ENCODE results near the gene DCDC2.
"Not testable (repeated sequence)": the region's sequence is repeated elsewhere in the genome, so short reads cannot be mapped to it uniquely, and the experiment has no call there.

Gene DCDC2

DNA sequence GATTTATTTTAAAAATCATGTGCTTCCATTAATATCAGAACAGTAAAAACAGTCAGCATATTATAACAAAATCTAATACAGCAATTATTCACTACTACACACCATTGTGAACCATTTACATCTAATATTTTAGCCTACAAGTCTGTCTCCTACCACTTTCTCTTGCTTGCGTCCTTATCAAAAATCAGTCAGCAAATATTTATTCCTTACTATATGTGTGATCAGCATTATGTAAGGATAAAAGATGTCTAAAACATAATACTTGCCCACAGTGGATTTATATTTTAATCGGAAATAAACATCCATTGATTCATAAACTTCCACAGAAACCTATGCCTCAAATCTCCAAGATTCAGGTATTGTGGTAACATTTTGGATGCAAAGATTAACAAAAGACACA lies 132.0 kb downstream of the DCDC2 start:
- no peak for DNase-seq (ENCODE audit: low read depth in 2 of 2)

DNA sequence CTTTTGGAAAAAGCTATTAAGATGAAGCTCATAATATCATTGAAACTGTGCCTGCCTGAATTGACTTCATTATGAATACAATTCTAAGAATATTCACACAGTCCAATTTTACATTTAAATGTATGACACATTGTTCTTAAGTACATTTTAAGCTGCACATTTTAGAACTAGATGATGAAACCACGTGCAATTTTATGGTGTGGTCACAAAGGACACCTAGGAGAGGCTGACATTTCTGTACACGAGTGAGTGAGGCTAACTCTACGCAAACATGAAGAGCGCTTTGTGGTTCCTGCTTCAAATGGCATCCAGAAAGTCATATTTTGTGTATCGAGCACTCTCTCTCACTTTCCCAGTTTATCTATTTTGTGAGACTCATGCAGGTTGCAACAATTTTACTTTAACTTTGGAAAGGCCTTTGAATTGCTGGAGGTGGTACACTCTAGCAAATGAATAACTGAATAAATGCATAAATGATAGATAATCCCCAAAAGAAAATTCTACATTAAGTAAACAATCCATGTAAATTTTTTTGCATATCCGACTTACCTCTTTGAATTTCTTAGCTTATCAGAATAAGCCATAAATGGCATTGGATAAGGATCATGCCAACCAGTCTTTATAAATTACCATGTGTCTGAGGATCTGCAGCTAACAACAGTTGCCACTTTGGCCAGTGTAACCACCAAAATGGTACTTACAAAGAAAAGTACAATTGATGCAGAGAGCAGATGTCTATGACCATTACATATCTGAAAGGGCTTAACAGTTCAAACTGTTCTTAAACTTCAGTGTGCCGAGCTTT lies 134.5 kb downstream of the DCDC2 start:
- DNase-seq (ENCODE audit: low read depth in 2 of 2) = no peak

GRCh38 chr6:24219670-24220069 lies 138.2 kb downstream of the DCDC2 start:
- no peak for DNase-seq (ENCODE audit: low read depth in 2 of 2)

GRCh38 chr6:24214984-24215383 lies 142.9 kb downstream of the DCDC2 start:
- DNase-seq (ENCODE audit: low read depth in 2 of 2) = no peak

DNA sequence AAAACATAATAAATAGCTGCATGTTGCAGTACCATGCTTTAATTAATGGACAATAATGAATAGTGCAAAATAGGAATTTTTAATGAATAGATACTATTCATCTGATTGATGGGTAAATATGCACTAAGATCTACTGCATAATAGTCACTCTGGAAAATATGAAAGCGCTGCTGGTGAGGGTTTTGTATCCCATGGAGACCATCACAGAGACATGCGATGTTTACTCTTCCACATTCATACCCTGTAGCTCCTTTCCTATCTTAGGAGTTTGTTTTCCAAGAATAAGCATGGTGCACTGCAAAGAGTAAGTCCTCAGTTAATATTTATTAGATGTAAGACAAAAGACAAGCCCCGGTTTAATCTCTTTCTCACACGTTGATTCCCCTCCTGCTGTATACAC lies 150.4 kb downstream of the DCDC2 start:
- no peak for DNase-seq (ENCODE audit: low read depth in 2 of 2)

DNA sequence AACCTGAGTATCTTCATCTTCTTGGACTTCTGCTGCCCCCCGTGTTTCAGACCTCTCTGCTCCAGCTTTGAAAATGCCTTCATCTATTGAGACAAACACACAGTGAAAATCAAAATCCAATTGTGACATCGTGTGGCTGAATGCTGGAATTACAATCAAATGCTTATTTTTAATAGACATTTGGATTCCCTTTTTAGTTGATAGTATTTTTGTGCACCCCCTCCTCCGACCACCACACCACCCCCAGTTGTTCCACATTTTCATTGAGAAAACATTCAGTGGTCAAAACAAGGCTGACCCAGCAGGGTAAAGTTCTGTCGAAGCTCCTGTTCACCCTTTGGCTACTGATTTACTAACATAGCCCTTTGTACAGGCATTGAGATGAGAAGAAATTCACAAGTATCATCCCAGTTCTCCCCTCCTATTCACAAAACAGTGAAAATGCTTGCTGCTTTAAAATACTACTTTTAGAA lies 152.8 kb downstream of the DCDC2 start:
- DNase-seq (ENCODE audit: low read depth in 2 of 2) = no peak

GRCh38 chr6:24204113-24204512 lies 153.7 kb downstream of the DCDC2 start:
- DNase-seq (ENCODE audit: low read depth in 2 of 2) = not testable (repeated sequence)

GRCh38 chr6:24197892-24198291 lies 160.0 kb downstream of the DCDC2 start:
- no peak for DNase-seq (ENCODE audit: low read depth in 2 of 2)

GRCh38 chr6:24195836-24196597 lies 161.8 kb downstream of the DCDC2 start:
- no peak for DNase-seq (ENCODE audit: low read depth in 2 of 2)

DNA sequence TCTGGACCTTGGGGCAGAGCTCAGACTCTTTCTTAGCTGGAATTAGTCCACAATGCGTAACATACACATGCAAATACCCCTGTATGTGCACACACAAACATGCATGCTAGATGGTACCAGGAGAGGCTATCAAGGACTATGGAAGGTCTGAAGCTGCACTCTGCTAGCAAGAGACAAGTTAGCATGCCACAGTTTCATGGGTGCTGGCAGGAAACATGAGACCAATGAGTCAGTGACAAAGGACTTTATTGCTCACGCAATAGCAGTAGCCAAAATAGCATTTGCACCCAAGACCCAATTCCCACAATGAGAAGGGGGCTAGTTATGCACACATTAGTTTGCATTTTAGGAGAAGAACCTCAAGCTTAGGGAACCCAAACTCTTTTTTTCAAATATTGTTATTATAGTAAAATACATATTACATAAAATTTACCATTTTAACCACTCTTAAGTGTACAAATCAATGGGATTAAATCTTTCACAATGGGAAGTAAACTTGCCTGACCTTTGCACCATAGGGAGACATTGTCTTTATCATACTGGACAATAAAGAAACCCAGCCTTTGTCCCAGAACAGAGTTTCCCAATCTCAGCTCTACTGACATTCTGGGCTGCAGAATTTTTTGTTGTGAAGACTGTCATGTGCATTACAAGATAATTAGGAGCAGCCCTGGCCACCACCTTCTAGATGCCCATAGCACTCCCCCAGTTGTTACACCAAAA lies 162.7 kb downstream of the DCDC2 start:
- no peak for DNase-seq (ENCODE audit: low read depth in 2 of 2)

DNA sequence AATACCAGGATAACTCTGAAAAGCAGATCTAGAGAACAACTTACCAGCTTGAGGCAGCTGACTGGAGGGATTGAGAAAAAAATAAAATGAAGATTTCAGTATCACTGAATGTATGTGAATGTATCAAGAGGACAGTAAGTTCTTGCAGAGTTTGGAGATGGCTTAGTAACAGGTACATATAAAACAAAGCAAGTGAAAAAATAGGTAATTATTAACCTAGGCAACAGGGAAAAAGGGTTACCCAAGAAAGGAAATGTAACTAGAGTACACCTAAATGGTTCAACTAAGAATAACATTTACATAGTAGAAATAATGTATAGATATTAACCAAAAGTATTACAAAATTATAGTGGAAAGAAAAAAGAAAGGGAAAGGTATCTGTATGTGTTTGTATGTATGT lies 164.5 kb downstream of the DCDC2 start:
- no peak for DNase-seq (ENCODE audit: low read depth in 2 of 2)

DNA sequence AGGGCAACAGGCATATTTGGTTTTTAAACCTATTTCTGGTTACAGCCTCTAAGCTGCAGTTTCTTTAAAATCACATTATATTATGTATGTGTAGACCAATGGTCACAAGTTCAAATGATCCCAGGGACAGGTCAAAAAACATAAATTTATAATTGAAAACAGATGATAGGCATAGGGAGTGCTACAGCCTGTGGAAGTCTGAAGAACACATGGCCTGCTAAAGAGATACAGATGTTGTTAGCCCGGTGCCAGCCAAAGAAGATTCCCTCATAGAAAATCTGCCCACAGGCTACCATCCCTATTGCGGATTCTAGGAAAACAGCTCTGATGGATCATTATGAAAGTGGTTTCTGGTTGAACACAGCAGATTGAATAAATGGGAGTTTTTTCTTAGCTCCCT lies 166.5 kb downstream of the DCDC2 start:
- DNase-seq (ENCODE audit: low read depth in 2 of 2) = no peak

GRCh38 chr6:24188578-24189080 lies 169.2 kb downstream of the DCDC2 start:
- no peak for DNase-seq (ENCODE audit: low read depth in 2 of 2)

DNA sequence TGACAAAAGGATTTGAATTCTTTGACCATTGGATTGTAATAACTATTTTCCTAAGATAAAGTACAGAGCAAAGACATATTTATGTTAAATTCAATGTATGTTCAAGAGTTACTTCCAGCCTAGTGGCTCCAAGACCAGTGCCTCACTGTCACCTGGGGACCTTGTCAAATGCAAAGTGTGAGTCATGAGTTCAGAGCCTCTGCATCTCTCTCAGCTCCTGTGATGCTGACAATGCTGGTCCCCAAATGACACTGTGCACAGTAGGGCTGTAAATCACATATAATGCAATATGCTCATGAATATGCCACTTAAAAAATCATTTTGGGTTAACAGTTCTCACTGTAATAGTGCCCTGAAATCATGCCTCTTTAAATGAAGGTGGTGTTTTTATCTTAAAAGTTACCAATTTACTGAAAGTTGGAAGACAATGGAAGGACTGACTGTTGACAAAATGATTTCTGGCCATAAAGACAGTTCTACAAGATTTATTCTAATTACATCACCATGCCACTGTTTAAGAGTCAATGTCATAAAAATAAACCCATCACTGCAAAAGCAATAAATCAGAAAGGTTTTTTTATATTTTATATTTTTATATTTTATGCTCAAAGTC lies 169.8 kb downstream of the DCDC2 start:
- DNase-seq (ENCODE audit: low read depth in 2 of 2) = no peak

- no peak for DNase-seq (ENCODE audit: low read depth in 2 of 2)
Observed at GRCh38 chr6:24186349-24186748, 171.5 kb downstream of the DCDC2 start.

DNA sequence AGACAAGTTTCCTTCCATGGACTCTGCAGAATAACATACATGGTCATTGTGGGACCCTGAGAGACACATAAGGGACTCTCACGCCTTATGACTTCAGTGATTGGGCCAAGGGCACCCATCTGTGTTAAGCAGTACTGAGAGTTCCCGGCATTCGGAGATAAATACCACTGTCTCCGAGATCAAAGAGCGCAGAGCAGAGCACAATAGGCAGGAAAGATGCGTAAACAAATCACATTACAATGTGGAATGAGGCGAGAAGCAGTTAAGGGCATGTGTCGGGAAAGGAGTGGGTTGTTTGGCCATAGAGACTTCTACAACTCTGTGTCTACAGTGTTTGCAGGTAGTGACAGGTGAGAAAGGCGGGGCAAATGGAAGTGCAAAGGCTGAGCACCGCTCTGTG lies 174.3 kb downstream of the DCDC2 start:
- no peak for DNase-seq (ENCODE audit: low read depth in 2 of 2)

- DNase-seq (ENCODE audit: low read depth in 2 of 2) = no peak
Observed at GRCh38 chr6:24157886-24158285, 200.0 kb downstream of the DCDC2 start.

DNA sequence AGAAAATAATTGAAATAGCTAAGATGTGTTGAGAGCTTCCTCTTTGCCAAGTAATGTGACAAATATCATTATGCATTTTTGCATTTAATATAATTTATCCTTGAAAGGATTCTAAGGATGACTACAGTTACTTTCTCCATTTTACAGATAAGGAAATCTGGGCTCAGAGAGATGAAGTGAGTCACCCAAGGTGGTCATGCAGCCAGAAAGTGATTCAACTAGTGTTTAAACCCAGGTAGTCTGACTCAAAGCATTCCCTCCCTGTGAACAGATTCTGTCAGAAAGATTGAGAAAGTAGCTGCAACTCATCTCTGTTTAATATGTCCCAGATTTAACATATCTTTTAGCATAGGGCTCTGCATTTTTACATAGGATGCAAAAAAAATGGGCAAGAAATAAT lies 203.7 kb downstream of the DCDC2 start:
- no peak for DNase-seq (ENCODE audit: low read depth in 2 of 2)

GRCh38 chr6:24152014-24152413 lies 205.8 kb downstream of the DCDC2 start:
- DNase-seq (ENCODE audit: low read depth in 2 of 2) = no peak

GRCh38 chr6:24149836-24150235 lies 208.0 kb downstream of the DCDC2 start:
- no peak for DNase-seq (ENCODE audit: low read depth in 2 of 2)

GRCh38 chr6:24149296-24149695 lies 208.6 kb downstream of the DCDC2 start:
- DNase-seq (ENCODE audit: low read depth in 2 of 2) = no peak

DNA sequence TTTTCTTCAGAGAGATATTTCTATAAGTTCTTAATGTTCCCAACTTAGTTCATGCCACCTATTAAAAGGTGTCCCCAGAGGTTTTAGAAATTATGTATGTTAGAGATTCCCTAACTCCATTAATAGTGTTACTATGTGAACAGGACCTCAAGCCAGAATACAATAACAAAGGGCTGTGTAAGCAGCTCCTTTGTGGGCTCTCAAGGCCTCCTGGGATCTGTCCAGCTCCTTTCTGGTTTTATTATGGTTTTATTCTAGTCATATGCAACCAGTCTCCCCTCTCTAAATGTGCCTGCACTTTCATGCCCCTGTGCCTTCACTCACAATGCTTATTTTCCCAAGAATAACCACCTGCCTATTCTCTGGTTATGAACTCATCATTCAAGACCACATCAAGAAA lies 209.2 kb downstream of the DCDC2 start:
- DNase-seq (ENCODE audit: low read depth in 2 of 2) = no peak
